HEK293T (cell line): ENCODE measurements around the gene MTMR12.
"Not testable (repeated sequence)": the region's sequence is repeated elsewhere in the genome, so short reads cannot be mapped to it uniquely, and the experiment has no call there.

Experiments used
- ARNT ChIP-seq: fragments of 450-650 bp; IDR thresholded peaks from 2 replicates; pipeline ENCODE4 v1.6.1; 2017; ENCODE audit warnings: mild to moderate bottlenecking
- BHLHE40 ChIP-seq: fragments of 450-650 bp; IDR thresholded peaks from 2 replicates; pipeline ENCODE4 v1.6.1; 2016; ENCODE audit warnings: mild to moderate bottlenecking, moderate library complexity, borderline replicate concordance
- CTBP1 ChIP-seq: fragments of 450-650 bp; IDR thresholded peaks from 2 replicates; pipeline ENCODE4 v1.6.1; 2016; ENCODE audit warnings: borderline replicate concordance
- FOXM1 ChIP-seq: fragments of 450-650 bp; IDR thresholded peaks from 2 replicates; pipeline ENCODE4 v1.6.1; 2017; ENCODE audit warnings: mild to moderate bottlenecking, borderline replicate concordance
- TARDBP ChIP-seq: fragments of 450-650 bp; IDR thresholded peaks from 2 replicates; pipeline ENCODE4 v1.6.1; 2016

- not testable (repeated sequence) for TF ChIP-seq CTBP1, BHLHE40, FOXM1, ARNT, TARDBP
Observed at GRCh38 chr5:32214344-32214743, 98.4 kb downstream of the MTMR12 start.
